ENCODE measurements around the gene SNX9.

Gene SNX9

DNA sequence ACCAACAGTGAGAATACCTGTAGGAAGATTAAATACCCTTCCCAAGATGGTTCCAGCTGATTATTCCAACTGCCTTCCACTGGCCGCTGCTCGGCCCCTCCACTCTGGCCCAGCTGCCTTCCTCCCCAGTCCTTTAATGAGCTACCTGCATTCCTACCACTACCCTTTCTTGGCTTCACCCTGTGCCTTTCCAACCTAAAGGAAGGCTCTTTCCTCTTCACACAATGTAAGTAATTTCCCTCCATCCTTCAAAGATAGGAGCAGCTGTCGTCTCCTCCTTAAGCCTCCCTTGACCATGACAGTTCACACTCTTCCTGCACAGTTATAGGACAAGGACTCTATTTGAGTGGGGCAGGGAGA lies 16.2 kb upstream of the SNX9 start:
- TF ChIP-seq CTCF (IDR thresholded peaks at IDR 0.05; ENCODE audit: unreplicated experiment in 3 of 3), result no peak
- Mint-ChIP-seq H3K4me3 (no peak overlapping the region), H3K27ac (no peak overlapping the region)

DNA sequence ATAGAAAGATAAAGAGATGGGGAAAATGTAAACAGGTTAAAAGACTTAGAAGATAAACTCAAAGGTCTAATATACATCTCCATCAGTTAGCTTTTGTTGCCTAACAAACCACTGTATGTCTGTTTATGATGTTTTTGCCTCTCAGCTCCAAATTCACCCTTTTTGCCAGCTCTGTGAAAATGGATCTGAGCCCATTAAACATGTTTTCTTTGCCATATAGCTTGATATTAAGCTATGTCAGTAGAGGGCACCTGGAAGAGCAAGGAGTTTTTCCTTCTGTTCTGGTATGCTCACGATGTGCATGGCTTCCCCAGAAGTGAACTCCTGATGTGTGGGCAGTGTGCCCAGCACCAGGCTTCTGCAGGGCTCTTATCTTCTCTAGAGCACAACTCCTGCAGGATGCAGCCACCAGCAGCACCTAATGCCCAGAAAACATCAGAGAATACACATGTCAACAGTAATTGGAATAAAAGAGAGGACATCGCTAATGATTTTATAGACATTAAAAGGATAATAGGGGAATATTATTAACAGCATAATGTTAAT lies 14.6 kb upstream of the SNX9 start:
- no peaks in the 10 kb centered on the region for H3K36me3 Mint-ChIP-seq (ENCODE audit: low read depth)
- peaks cover 6% of the 10 kb centered on the region for H3K9me3 Mint-ChIP-seq
- no peak overlapping the region for H3K27ac Mint-ChIP-seq
- peaks cover 3% of the 10 kb centered on the region for H3K27me3 Mint-ChIP-seq (ENCODE audit: low read depth)
- no peak for TF ChIP-seq CTCF (IDR thresholded peaks at IDR 0.05; ENCODE audit: unreplicated experiment in 3 of 3)
- H3K4me3 Mint-ChIP-seq, result no peak overlapping the region
- peaks cover 4% of the 10 kb centered on the region for H3K4me1 Mint-ChIP-seq

More for the DNA sequence above, 16.2 kb upstream of the SNX9 start:
- H3K4me1 Mint-ChIP-seq, result peaks cover 4% of the 10 kb centered on the region
- H3K27me3 Mint-ChIP-seq (ENCODE audit: low read depth), result peaks cover 3% of the 10 kb centered on the region
- no peaks in the 10 kb centered on the region for H3K36me3 Mint-ChIP-seq (ENCODE audit: low read depth)
- H3K9me3 Mint-ChIP-seq, result peaks cover 6% of the 10 kb centered on the region

DNA sequence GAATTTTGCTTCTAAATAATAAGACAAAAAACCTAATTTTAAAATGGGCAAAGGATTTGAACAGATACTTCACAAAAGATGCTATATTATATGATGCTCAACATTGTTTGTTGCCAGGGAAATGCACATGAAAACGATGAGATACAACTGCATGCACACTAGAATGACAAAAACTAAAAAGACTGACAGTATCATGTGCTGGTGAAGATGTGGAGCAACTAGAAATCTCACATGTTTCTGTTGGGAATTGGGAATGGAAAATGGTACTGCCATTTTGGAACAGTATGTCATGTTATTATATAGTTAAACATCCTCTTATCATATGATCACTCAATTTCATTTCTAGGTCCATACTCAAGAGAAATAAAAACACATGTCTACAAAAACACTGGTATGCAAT lies 13.4 kb upstream of the SNX9 start:
- no peak overlapping the region for H3K27ac Mint-ChIP-seq
- peaks cover 9% of the 10 kb centered on the region for H3K4me1 Mint-ChIP-seq
- H3K9me3 Mint-ChIP-seq, result peaks cover 6% of the 10 kb centered on the region
- no peaks in the 10 kb centered on the region for H3K36me3 Mint-ChIP-seq (ENCODE audit: low read depth)
- TF ChIP-seq CTCF (IDR thresholded peaks at IDR 0.05; ENCODE audit: unreplicated experiment in 3 of 3), result no peak
- peaks cover 3% of the 10 kb centered on the region for H3K27me3 Mint-ChIP-seq (ENCODE audit: low read depth)
- H3K4me3 Mint-ChIP-seq, result no peak overlapping the region

- Mint-ChIP-seq H3K27me3 (ENCODE audit: low read depth) (peaks cover 3% of the 10 kb centered on the region), H3K36me3 (ENCODE audit: low read depth) (no peaks in the 10 kb centered on the region), H3K4me3 (no peak overlapping the region), H3K9me3 (peaks cover 6% of the 10 kb centered on the region), H3K4me1 (peaks cover 9% of the 10 kb centered on the region), H3K27ac (no peak overlapping the region)
- TF ChIP-seq CTCF (IDR thresholded peaks at IDR 0.05; ENCODE audit: unreplicated experiment in 3 of 3), result no peak
These were observed 11.9 kb upstream of the SNX9 start for GRCh38 chr6:157811137-157811475.

- Mint-ChIP-seq H3K4me1 (peaks cover 9% of the 10 kb centered on the region), H3K27ac (no peak overlapping the region), H3K9me3 (peaks cover 6% of the 10 kb centered on the region), H3K4me3 (no peak overlapping the region), H3K36me3 (ENCODE audit: low read depth) (no peaks in the 10 kb centered on the region), H3K27me3 (ENCODE audit: low read depth) (peaks cover 3% of the 10 kb centered on the region)
- TF ChIP-seq CTCF (IDR thresholded peaks at IDR 0.05; ENCODE audit: unreplicated experiment in 3 of 3), result no peak
These were observed 11.4 kb upstream of the SNX9 start for GRCh38 chr6:157811476-157812173.

Data from nephron (organoid).